Adipocyte (in vitro differentiated cells): ENCODE data around the gene CCDC8.
"Not testable (repeated sequence)": the region's sequence is repeated elsewhere in the genome, so short reads cannot be mapped to it uniquely, and the experiment has no call there.

ENCODE experiments used
- DNase-seq: peaks from one replicate; pipeline ENCODE4 v3.0.0-alpha.2; 2015; ENCODE audit warnings: low read depth
- H3K27me3 ChIP-seq: replicated peaks from 2 replicates; pipeline ENCODE4 v1.7.0; 2013; ENCODE audit warnings: mild to moderate bottlenecking, low read length, moderate library complexity; ENCODE audit not compliant: control insufficient read depth, insufficient read depth
- H3K36me3 ChIP-seq: 2 replicates; pipeline ENCODE4 v1.7.0; 2013; ENCODE audit warnings: low read length, mild to moderate bottlenecking, moderate library complexity; ENCODE audit not compliant: control insufficient read depth, insufficient read depth, severe bottlenecking
- H3K4me1 ChIP-seq: 2 replicates; pipeline ENCODE4 v1.7.0; 2013; ENCODE audit warnings: mild to moderate bottlenecking, low read length, moderate library complexity; ENCODE audit not compliant: control insufficient read depth, insufficient read depth
- H3K4me3 ChIP-seq: 2 replicates; pipeline ENCODE4 v1.7.0; 2013; ENCODE audit warnings: mild to moderate bottlenecking, low read length, moderate library complexity
- H3K9ac ChIP-seq: 2 replicates; pipeline ENCODE4 v1.7.0; 2013; ENCODE audit warnings: mild to moderate bottlenecking, low read length, moderate library complexity
- H3K9me3 ChIP-seq: 2 replicates; pipeline ENCODE4 v1.7.0; 2013; ENCODE audit warnings: mild to moderate bottlenecking, low read length, moderate library complexity; ENCODE audit not compliant: control insufficient read depth

CCDC8 gene

GRCh38 chr19:46448601-46449000 is 35.2 kb upstream of the CCDC8 start:
- Histone ChIP-seq H3K9me3 (no peaks in the 10 kb centered on the region), H3K4me1 (peaks cover 3% of the 10 kb centered on the region), H3K9ac (no peak overlapping the region), H3K27me3 (no peaks in the 10 kb centered on the region), H3K36me3 (no peaks in the 10 kb centered on the region), H3K4me3 (no peak overlapping the region)
- DNase-seq, result no peak

DNA sequence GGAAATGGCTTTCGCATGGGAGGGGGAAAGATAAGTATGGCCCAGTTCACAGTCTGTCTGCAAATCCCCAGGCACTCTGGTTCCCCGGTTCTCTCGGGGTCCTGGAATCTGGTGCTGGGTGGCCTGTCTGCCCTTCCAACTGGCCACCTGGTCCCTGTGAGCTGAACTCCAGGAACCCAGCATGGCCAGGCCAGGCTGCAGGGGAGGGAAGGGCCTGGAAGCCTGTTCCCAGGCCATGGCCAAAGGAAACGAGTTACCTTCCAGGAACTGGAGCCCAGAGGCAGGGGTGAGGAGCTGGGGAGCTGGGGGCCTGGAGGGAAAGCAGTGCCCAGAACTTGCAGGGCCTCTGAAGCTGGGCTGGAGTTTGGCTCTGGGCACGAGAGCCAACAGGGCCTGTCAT is 34.5 kb upstream of the CCDC8 start:
- no peak for DNase-seq
- Histone ChIP-seq H3K9me3 (no peaks in the 10 kb centered on the region), H3K9ac (no peak overlapping the region), H3K27me3 (no peaks in the 10 kb centered on the region), H3K4me3 (no peak overlapping the region), H3K4me1 (peaks cover 8% of the 10 kb centered on the region), H3K36me3 (no peaks in the 10 kb centered on the region)

- H3K36me3 ChIP-seq, result no peaks in the 10 kb centered on the region
- no peak overlapping the region for H3K4me3 ChIP-seq
- no peaks in the 10 kb centered on the region for H3K27me3 ChIP-seq
- no peaks in the 10 kb centered on the region for H3K9me3 ChIP-seq
- no peak overlapping the region for H3K9ac ChIP-seq
- H3K4me1 ChIP-seq, result peaks cover 17% of the 10 kb centered on the region
- no peak for DNase-seq
These were observed 33.6 kb upstream of the CCDC8 start for GRCh38 chr19:46447006-46447405.

DNA sequence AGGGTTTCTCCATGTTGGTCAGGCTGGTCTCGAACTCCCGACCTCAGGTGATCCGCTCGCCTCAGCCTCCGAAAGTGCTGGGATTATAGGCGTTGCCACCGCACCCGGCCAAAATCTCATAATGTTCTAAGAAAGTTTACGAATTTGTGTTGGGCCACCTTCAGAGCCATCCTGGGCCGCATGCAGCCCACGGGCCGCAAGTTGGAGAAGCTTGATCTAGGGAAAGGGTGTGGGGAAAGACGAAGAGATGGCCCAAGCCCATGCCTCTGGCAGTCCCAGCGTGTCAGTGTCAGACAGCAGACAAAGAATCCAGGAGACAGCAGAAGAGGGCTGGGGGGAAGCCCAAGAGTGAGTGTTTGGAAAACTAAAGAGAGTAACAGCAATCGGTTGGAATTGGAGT is 32.7 kb upstream of the CCDC8 start:
- no peak overlapping the region for H3K9ac ChIP-seq
- no peaks in the 10 kb centered on the region for H3K27me3 ChIP-seq
- DNase-seq, result no peak
- H3K36me3 ChIP-seq, result no peaks in the 10 kb centered on the region
- H3K4me3 ChIP-seq, result no peak overlapping the region
- H3K4me1 ChIP-seq, result peaks cover 22% of the 10 kb centered on the region
- H3K9me3 ChIP-seq, result no peaks in the 10 kb centered on the region

GRCh38 chr19:46442808-46443450 is 29.6 kb upstream of the CCDC8 start:
- Histone ChIP-seq H3K4me1 (peaks cover 22% of the 10 kb centered on the region), H3K9ac (no peak overlapping the region), H3K4me3 (peak overlapping the region; percentile 56), H3K36me3 (no peaks in the 10 kb centered on the region), H3K27me3 (no peaks in the 10 kb centered on the region), H3K9me3 (no peaks in the 10 kb centered on the region)
- DNase-seq, result peak; percentile 84

DNA sequence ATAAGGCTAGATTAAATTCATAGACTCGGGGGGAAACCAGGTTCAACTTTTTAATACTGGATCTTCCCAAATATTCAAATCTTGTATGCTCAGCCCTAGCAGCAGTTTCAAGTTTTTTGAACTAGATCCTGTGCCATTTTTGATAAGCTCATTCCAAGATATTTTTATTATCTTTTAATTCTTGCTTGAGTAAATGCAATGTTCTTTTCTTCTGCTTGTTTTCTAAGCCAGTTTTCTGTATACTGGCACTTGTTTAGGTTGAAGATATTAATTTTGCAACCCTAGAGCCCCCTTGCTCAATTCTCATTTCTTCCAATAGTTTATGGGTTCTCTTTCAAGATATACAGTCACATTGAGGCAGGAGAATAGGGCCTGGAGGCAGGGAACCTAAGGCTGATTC is 28.5 kb upstream of the CCDC8 start:
- no peaks in the 10 kb centered on the region for H3K9me3 ChIP-seq
- H3K4me3 ChIP-seq, result no peak overlapping the region
- peaks cover 22% of the 10 kb centered on the region for H3K4me1 ChIP-seq
- H3K36me3 ChIP-seq, result no peaks in the 10 kb centered on the region
- H3K27me3 ChIP-seq, result no peaks in the 10 kb centered on the region
- DNase-seq, result no peak
- H3K9ac ChIP-seq, result peak overlapping the region; percentile 32

DNA sequence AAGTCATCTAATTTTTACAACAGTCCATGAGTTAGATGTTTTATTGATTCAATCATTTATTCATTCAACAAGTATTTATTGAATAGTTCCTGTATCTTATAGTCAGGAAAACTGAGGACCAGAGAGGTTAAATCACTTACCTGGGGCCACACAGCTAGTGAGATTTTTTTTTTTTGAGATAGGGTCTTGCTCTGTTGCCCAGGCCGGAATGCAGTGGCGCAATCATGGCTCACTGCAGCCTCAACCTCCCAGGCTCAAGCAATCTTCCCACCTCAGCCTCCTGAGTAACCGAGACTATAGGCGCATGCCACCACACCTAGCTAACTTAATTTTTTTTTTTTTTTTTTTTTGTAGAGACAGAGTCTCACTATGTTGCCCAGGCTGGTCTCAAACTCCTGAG is 22.3 kb upstream of the CCDC8 start:
- not testable (repeated sequence) for H3K27me3 ChIP-seq, DNase-seq, H3K4me3 ChIP-seq, H3K9ac ChIP-seq, H3K36me3 ChIP-seq, H3K4me1 ChIP-seq, H3K9me3 ChIP-seq

- peaks cover 3% of the 10 kb centered on the region for H3K27me3 ChIP-seq
- H3K4me3 ChIP-seq, result no peak overlapping the region
- H3K36me3 ChIP-seq, result no peaks in the 10 kb centered on the region
- no peak for DNase-seq
- no peaks in the 10 kb centered on the region for H3K4me1 ChIP-seq
- H3K9me3 ChIP-seq, result no peaks in the 10 kb centered on the region
- H3K9ac ChIP-seq, result no peak overlapping the region
These were observed 21.6 kb upstream of the CCDC8 start for GRCh38 chr19:46435009-46435408.

DNA sequence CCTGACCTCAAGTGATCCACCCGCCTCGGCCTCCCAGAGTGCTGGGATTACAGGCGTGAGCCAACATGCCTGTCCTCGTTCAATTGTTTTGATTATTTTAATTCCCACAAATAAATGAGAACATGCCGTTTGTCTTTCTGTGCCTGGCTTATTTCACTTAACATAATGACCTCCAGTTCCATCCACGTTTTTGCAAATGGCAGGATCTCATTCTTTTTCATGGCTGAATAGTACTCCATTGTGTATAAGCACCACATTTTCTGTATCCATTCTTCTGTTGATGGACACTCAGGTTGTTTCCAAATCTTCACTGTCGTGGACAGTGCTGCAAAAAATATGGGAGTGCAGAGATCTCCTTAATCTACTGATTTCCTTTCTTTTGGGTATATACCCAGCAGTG is 20.1 kb upstream of the CCDC8 start:
- H3K9me3 ChIP-seq, H3K9ac ChIP-seq, H3K4me1 ChIP-seq, DNase-seq, H3K4me3 ChIP-seq, H3K27me3 ChIP-seq, H3K36me3 ChIP-seq: not testable (repeated sequence)

DNA sequence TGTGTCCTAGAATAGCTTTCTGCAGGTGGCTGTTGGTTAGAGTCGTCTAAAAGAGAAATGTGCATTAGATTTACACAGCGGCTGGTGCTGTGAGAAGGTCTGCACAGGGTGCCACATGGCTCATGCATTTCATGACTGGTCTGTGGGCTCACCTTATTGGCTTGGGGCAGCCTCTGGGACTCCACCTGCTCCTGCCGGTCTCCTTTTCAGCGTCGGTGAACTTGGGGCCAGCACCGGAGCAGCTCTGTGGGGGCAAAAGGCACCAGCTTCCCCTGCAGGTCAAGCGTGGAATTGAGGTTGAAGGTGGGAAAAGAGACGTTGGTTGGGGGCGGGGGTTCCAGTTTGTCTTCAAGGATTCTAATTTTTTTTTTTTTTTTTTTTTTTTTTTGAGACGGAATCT is 18.5 kb upstream of the CCDC8 start:
- no peak for DNase-seq
- Histone ChIP-seq H3K9ac (no peak overlapping the region), H3K36me3 (no peaks in the 10 kb centered on the region), H3K27me3 (peaks cover 9% of the 10 kb centered on the region), H3K4me3 (no peak overlapping the region), H3K9me3 (no peaks in the 10 kb centered on the region), H3K4me1 (peaks cover 5% of the 10 kb centered on the region)

DNA sequence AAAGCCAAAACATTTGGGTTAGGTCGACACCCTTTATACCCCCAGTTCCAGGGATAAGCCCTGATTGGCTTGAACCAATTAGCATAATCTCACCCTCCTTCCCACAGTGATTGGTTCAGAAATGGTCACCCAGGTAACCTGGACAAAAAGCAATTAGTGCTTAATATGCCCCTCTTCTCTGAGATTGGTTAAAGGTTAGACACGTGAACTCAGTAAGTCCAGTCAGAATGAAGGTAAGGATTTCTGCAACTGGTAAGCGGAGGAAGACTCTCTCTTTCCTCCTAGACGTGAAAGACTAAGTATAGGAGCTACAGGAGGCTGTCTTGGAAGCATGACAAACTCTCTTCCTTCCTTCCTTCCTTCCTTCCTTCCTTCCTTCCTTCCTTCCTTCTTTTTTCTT is 16.6 kb upstream of the CCDC8 start:
- Histone ChIP-seq H3K4me1 (peaks cover 10% of the 10 kb centered on the region), H3K9ac (no peak overlapping the region), H3K36me3 (no peaks in the 10 kb centered on the region), H3K27me3 (peaks cover 9% of the 10 kb centered on the region), H3K9me3 (no peaks in the 10 kb centered on the region), H3K4me3 (no peak overlapping the region)
- no peak for DNase-seq
